Kidney capillary endothelial cell (primary cell): ENCODE measurements around the gene RAB3C.
A peak's percentile ranks its signal among the peaks of the same experiment; 100 is the strongest.
"Not testable (repeated sequence)": the region's sequence is repeated elsewhere in the genome, so short reads cannot be mapped to it uniquely, and the experiment has no call there.

Experiments
- DNase-seq: peaks from one replicate; pipeline ENCODE4 v3.0.0-alpha.2; 2018; ENCODE audit warnings: low spot score

RAB3C gene, protein sequence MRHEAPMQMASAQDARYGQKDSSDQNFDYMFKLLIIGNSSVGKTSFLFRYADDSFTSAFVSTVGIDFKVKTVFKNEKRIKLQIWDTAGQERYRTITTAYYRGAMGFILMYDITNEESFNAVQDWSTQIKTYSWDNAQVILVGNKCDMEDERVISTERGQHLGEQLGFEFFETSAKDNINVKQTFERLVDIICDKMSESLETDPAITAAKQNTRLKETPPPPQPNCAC

DNA sequence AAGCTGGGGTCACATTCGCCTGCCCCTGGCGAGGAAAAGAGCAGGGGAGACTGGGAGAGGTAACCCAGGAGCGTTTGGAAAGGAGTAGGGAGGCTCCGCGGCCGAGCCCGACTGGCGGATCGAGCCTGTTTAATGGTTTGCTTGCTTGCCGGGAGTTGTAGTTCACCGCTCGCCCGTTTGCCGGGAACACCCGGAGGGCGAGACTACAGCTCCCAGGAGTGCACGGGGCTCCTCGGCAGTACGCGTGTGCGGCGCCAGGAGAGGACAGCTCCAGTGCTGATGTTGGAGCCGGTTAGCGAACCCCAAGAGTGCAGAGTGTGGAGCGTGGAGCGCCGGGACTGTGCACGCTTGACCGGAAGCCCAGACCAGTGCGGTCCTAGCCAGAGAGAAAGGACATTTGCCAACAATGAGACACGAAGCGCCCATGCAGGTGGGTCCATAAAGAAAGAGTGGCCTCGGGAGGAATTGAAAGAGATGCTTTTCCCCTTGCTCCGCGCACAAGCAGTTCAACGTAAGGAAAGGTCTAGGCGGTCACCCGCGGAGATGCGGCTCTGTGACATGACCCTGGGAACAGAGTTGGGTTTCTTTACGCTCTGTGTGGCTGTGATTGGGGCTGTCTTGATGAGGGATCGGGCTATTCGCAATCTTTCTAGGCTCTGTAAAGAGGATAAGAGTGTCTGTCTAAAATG, at the start of gene RAB3C:
TSS of gene RAB3C (plus strand) at position 273 of the 689 bp plus-strand sequence. CDS start at position 407, 134 bp downstream.
- DNase-seq = peak; percentile 93

DNA sequence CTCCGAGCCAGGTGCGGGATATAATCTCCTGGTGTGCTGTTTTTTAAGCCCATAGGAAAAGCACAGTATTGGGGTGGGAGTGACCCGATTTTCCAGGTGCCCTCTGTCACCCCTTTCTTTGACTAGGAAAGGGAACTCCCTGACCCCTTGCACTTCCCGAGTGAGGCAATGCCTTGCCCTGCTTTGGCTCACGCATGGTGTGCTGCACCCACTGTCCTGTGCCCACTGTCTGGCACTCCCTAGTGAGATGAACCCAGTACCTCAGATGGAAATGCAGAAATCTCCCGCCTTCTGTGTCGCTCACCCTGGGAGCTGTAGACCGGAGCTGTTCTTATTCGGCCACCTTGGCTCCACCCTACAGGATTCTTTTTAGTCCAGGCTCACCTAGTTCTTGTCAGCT, 40.9 kb upstream of the RAB3C start:
- DNase-seq = not testable (repeated sequence)

DNA sequence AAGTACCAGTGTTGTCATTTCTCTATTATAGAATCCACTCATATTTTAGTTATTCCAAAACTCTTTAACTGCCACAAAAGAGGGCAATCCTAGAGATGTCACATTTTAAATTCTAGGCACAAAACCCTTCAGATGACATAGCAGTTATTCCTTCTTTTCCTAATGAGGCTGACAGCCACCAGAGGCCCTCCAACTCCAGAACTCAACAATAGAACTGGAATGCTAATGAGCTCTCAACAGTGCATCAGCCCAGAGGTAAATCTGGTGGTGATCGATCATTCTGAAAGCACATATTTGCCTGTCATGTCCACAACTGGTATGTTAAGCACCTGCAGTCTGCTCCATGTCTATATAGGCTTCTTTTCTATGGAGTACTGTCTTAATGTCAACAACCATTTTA, 40.2 kb upstream of the RAB3C start:
- DNase-seq = no peak

DNA sequence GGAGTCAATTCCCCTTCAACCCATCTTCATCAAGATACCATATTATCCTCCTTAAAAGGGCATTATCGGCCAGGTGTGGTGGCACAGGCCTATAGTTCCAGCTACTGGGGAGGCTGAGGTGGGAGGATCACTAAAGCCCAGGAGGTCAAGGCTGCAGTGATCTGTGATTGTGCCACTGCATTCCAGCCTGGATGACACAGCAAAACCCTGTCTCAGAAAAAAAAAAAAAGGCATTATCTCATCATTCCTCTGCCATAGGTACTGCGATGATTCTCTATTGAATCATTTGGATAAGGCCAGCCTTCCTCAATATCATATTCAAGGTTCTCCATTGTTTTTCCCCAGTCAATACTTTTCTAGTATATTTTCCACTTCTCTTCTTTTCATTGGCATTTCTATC, 39.2 kb upstream of the RAB3C start:
- DNase-seq = no peak

DNA sequence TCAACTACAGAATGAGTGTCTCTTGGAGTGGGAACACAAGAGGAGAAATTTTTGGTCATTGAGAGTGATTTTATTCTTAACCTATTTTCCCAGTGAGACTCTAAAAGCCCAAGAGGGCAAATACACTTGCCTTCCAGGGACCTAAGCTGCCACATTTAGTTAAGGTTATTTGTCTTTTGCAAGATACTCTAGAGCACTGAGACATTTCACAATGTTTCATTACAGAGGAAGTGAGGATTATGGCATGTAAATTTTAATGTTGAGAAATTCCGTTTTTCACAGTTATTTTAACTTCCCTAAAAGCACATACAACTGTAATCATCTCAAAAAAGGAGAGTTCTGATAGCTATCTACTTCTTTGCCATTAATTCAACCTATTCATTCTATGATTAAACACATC, 38.7 kb upstream of the RAB3C start:
- no peak for DNase-seq

DNA sequence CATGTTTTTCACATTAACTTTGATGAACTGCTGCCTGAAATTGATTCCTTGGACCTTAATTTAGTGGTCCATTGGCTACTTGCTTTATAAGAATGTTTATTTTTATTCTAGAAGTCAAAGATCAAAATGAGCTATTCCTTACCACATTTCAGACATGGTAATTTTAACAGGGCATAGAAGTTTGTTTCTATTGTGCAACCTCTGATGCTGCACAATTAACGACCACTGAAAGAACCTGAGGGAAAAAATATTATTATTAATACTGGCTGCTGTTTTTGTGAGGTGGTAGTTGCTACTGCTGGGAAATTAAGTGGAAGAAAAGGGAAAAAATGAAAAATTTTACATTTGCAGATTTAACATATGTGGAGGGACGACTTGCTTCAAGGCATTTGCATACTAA, 37.9 kb upstream of the RAB3C start:
- no peak for DNase-seq

DNA sequence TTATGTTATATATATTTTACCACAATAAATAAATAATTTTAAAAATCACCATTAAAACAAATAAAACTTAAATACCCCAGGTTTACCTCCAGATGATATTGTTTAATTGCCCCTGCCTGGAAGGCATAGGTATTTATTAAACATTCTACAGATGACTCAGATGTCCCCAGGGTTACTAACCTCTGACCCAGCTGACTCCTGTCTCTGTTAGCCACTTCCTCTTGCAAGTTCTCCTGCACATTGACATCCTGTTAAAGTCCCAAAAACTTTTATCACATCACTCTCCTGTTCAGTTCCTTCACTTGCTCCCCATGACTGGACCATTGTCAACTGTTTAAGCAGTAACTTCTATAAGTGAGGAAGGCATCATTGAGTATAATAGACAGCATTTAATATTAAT, 37.0 kb upstream of the RAB3C start:
- peak; percentile 20 for DNase-seq

DNA sequence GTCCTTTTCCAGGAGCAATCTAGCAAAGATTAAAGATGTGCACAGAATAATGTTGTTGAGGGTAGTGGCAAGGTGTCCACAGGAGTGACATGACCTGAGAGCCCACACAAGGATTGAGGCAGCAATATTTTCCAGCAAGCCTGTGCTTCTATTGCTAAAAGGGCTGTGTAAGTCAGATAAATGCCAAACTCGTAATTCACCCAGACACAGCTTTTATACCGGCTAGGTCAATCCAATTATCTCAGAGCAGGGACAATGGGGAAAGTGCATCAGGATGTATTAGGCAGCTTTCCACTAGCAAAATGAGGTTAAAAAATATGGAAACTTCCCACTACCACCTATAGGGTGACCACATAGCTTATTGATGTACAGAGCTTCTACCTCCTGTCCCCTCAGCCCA, 34.8 kb upstream of the RAB3C start:
- no peak for DNase-seq

DNA sequence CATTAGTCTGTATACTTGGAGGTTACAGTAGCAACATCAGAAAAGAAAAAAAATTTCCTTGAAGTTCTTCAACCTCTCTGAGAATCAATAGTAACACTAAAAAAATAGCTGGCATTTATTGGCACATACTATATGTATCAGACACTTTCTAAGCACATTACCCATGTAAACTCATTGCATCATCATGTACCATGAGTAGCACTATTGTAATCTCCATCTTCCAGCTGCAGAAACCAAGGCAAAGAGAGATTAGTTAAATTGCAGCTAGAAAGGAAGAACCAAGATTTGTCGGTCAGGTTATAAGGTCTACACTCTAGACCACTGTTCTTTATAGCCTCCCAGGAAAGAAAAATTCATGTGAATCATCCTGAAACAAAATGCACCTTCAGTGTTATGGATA, 31.4 kb upstream of the RAB3C start:
- DNase-seq = no peak

DNA sequence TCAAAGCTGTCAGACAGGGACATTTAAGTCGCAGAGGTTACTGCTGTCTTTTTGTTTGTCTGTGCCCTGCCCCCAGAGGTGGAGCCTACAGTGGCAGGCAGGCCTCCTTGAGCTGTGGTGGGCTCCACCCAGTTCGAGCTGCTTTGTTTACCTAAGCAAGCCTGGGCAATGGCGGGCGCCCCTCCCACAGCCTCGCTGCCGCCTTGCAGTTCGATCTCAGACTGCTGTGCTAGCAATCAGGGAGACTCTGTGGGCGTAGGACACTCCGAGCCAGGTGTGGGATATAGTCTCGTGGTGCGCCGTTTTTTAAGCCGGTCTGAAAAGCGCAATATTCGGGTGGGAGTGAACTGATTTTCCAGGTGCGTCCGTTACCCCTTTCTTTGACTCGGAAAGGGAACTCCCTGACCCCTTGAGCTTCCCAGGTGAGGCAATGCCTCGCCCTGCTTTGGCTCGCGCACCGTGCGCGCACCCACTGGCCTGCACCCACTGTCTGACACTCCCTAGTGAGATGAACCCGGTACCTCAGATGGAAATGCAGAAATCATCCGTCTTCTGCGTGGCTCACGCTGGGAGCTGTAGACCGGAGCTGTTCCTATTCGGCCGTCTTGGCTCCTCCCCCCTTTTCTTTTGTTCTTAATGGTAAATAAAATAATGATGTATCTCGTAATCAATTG, 25.1 kb upstream of the RAB3C start:
- DNase-seq = not testable (repeated sequence)

DNA sequence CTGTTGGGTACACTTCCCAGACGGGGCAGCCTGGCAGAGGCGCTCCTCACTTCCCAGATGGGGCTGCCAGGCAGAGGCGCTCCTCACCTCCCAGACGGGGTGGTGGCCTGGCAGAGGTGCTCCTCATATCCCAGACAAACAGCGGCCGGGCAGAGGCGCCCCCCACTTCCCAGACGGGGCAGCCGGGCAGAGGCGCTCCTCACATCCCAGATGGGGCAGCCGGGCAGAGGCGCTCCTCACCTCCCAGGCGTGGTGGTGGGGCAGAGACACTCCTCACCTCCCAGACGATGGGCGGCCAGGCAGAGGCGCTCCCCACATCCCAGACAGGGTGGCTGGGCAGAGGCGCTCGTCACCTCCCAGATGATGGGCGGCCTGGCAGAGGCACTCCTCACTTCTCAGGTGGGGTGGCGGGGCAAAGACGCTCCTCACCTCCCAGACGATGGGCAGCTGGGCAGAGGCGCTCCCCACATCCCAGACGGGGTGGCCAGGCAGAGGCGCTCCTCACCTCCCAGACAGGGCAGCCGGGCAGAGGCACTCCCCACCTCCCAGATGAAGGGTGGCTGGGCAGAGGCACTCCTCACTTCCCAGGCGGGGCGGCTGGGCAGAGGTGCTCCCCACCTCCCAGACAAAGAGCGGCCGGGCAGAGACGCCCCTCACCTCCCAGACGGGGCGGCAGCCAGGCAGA, 19.7 kb upstream of the RAB3C start:
- not testable (repeated sequence) for DNase-seq

DNA sequence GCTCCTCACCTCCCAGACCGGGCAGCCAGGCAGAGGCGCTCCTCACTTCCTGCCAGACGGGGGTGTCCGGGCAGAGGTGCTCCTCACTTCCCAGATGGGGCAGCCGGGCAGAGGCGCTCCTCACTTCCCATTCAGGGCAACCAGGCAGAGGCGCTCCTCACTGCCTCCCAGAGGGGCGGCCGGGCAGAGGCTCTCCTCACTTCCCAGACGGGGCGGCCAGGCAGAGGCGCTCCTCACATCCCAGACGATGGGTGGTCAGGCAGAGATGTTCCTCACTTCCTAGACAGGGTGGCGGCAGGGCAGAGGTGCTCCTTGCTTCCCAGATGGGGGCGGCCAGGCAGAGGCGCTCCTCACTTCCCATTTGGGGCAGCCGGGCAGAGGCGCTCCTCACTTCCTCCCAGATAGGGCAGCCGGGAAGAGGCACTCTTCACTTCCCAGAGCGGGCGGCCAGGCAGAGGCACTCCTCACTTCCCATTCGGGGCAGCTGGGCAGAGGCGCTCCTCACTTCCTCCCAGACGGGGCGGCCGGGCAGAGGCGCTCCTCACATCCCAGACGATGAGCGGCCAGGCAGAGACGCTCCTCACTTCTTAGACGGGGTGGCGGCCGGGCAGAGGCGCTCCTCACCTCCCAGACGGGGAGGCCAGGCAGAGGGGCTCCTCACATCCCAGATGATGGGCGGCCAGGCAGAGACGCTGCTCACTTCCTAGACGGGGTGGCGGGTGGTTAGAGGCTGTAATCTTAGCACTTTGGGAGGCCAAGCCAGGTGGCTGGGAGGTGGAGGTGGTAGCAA, 18.6 kb upstream of the RAB3C start:
- DNase-seq = not testable (repeated sequence)

DNA sequence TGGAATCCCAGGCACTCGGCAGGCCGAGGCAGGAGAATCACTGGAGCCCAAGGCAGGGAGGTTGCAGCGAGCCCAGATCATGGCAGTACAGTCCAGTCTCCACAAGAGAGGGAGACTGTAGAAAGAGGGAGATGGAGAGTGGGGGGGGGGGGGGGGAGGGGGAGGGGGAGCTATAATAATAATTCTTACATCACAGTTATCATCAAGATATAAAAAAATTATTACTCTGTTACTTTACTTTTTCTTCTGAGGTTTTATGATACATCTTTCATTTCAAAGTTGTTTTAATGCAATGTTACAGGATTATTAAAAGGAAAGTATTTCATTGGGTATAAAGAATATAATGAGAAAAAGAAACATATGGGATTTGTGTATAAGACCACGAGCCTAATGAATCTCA, 17.8 kb upstream of the RAB3C start:
- DNase-seq = no peak

DNA sequence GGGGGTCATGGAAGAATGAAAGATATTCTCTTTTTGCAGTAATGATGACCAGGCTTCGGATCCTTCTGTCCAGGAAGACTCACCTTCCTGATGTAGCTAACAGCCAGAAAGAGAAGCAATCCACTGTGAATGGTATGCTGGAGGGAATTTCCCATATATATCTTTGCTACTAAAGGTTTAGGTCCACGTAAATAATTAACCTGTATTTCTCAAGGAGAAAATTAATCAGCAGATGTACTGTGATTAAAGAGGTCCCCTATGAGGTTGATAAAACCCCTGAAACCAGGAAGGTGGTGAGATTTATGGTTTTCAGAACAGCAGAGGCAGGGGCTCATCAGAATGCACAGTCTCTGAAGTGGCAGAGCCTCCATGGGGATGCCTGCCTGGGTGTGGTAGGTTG, 11.4 kb upstream of the RAB3C start:
- DNase-seq = no peak

DNA sequence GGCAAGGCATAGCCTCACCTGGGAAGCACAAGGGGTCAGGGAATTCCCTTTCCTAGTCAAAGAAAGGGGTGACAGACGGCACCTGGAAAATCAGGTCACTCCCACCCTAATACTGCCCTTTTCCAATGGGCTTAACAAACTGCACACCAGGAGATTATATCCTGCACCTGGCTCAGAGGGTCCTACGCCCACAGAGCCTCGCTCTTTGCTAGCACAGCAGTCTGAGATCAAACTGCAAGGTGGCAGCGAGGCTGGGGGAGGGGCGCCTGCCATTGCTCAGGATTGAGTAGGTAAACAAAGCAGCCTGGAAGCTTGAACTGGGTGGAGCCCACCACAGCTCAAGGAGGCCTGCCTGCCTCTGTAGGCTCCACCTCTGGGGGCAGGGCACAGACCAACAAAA, 9.9 kb upstream of the RAB3C start:
- DNase-seq = not testable (repeated sequence)

DNA sequence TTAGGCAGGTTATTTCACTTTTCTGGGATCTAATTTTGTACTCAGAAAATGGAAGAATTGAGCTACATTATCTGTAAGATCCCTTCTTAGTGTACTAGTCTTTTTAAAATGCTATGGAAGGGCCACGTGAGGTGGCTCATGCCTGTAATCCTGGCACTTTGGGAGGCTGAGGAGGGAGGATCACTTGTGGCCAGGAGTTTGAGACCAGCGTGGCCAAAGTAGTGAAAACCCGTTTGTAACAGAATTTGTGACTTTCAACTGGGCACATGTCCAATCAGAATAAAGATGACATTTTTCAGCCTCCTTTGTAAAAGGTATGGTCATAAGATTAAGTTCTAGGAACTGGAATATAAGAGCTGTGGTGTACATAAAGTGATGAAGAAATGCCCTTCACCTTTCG, 3.1 kb upstream of the RAB3C start:
- no peak for DNase-seq

DNA sequence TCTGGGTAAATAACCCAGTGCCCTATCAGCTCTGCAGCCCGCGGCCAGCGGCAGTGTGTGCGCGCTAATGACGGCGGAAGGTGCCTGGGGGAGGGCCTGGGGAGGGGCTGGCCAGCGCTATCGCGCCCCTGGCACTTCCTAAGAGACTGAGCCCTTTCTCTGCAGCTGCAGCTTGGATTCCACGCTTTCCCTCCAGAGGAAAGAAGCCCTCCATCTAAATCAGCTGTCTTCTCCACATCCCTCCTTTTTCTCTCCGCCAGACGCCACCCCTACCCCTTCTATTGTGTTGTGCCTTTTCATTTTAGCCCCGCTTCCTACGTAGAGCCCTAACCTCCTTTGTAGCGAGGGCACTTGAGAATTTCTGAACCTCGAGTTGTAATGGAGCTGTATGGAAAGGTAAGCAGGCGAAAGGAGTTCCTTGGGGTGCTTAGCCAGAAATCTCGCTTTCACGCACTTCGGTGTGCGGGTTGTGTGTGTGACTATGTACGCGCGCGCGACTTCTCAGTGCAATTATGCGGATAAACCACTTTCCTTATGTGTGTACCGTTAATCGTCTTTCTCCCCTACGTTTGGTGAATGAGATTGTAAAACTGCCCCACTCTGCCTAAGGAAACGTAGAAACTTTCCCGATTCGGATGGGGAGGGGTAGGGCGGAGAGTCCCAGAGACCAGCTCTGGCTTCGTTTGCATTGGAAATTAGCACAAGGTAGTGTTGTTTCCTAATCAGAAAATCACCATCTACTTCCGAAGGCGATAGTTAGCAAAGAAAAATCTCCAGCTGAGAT, 664 bp upstream of the RAB3C start:
- peak; percentile 2 for DNase-seq

DNA sequence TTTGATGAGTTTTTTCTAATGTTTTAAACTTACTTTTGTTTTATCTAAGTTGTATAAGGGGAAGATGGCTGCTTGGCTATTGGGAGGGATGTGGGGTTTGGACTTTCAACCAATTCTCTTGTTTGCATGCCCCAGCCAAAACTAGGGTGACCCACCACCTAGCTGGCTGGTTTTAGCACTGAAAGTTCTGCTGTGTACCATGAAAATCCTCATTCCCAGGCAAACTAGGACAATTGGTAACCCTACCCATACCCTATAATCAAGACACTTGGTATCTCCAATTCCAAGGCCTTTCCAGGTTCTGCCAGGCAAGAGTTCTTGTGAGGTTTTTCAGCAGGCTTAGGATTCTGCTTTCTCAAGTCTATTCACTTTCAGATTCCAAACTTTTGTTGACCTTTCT, 13.1 kb downstream of the RAB3C start:
- no peak for DNase-seq

DNA sequence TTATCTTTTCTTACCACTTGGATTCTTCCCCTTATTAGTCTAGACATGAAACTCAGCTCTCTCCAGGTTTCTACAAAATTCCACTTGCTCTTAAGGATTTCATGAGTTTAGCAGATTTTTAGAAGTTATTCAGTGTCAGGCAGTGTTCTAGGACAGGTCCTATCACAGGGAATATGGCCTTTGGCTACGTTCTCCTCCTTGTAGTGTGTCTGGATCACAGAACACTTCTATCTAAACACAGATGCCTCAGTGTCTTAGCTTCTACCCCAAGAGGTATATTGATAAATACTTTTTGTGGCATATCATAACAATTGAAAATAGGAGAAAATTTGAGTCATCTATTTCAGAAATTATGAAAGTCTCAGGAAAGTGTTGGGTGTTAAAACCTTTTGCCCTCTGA, 15.6 kb downstream of the RAB3C start:
- no peak for DNase-seq

DNA sequence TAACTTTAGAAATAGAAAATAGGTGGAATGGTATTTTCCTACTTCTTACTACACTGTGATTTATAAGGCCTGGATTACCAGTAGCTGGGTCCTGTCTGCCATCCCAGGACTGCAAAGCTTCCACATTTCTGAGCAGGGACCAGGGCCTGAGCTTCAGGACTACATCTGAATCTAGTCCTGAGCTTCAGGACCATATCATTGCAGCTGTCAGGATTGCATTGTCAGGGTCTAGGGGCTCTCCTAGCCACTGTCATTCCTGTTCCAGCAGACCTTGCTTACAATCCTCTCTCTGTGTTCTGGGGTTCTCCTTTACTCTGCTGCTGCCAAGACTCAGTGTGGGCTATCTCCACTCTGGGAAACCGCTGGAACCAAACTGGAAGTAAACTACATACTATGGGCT, 16.3 kb downstream of the RAB3C start:
- DNase-seq = no peak

DNA sequence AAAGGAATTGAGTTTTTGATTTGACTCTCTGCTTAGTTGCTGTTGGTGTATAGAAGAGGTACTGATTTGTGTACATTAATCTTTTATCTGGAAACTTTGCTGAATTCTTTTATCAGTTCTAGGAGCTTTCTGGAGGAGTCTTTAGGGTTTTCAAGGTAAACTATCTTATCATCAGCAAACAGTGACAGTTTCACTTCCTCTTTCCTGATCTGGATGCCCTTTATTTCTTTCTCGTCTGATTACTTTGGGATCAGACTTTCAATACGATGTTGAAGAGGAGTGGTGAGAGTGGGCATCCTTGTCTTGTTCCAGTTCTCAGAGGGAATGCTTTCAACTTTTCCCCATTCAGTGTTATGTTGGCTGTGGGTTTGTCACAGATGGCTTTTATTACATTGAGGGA, 17.7 kb downstream of the RAB3C start:
- not testable (repeated sequence) for DNase-seq
